Endothelial cell of hepatic sinusoid (primary cell): Measurements from ENCODE around the gene PLCG1.

Experiments
- in situ Hi-C: cut with HindIII; loops from 2 replicates; pipeline ENCODE4 v1.10.0; 2017; ENCODE audit warnings: low sequenced_read_pairs

PLCG1 gene

GRCh38 chr20:41142245-41142644 is 4.9 kb downstream of the PLCG1 start:
- in situ Hi-C loops: no loop called here

- in situ Hi-C loops: no loop called here
Observed at GRCh38 chr20:41142919-41143318, 5.6 kb downstream of the PLCG1 start.

- in situ Hi-C loops: no loop called here
Observed at GRCh38 chr20:41143354-41143753, 6.0 kb downstream of the PLCG1 start.

DNA sequence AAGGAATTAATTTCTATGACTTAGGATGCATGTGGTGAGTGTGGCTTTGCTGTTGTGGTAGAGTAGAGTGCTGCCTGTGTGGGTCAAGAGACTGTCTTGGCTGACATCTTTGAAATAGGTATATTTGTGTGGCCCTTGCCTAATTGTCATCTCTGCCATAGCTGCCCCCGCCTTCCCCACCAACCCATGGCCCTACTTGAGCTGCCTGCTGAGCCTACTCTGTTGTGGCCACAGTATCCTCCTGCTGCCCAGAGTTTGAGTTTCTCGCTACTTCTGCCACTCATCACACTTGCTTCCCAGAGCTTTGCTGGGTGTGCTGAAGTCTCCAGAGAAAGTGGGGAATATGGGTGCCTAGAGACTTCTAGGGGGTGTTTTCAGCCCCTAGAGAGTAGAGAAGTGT is 8.0 kb downstream of the PLCG1 start:
- in situ Hi-C loops: no loop called here

GRCh38 chr20:41145821-41146620 is 8.7 kb downstream of the PLCG1 start:
- in situ Hi-C loops: no loop called here

DNA sequence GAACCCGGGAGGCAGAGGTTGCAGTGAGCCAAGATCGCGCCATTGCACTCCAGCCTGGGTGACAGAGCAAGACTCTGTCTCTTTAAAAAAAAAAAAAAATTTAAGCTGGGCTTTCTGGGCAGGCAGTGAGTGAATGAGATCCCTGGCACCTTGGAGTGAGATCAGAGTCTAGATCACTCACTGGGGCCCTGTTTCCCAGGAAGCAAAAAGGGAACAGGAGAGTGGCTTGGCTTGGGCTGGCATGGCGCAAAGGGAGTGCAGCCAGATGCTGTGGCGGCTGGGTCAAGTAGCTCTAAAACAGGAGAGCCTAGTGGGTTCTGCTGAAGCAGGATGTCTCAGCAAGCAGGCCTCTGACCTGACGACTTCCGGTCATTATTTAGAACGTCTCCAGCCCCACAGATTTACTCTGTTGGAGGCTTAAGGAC is 10.4 kb downstream of the PLCG1 start:
- in situ Hi-C loops: no loop called here

GRCh38 chr20:41148942-41149341 is 11.6 kb downstream of the PLCG1 start:
- in situ Hi-C loops: no loop called here

DNA sequence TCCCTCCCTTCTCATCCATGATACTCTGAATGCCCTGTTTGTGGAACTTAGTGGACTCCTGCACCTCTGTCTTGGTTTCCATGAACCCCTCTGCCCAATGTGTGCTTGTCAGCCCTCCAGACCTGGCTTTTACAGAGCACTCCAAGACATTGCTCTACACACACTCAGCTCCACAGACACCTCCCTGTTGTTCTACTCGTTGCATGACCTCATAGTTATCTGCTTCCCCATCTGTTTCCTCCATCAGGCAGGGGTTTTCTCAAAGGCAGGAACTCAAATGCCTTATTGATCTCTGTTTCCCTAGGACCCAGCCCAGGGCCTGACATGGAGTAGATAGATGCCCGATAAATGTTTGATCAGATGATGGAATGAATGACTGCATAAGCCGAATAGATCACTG is 13.3 kb downstream of the PLCG1 start:
- in situ Hi-C loops: no loop called here

DNA sequence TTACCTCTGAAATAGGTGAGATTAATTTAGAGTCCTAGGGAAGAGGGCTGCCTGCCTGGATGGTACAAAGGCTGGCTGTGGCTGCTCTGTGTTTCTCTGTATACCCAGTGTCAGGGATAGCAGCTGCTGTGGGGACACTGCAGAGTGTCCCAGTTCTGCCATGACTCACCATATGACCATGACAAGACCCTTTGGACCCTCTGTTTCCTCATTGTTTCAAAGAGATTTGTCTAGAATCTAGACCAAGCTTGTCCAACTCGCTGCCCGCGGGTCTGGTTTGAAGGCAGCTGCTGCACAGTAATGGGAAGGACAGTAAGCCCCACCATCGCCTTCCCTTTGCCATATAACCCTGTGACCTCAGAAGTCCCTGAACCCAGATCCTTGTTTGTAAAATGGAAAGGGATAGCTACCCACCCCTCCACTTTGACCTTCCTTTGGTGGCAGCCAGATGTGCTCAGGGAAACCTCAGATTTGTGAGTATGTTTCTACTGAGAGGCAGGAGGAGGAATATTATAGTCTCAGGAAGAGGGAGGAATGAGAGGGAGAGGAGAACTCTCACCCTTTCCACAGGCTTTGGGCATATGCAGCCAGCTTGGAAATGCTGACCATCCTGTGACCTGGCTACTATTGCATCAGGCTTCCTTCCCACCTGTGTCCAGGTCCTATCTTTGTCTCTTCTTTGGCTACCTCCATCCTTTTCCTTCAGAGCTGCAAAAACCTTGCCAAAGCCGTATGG is 14.0 kb downstream of the PLCG1 start:
- in situ Hi-C loops: no loop called here

DNA sequence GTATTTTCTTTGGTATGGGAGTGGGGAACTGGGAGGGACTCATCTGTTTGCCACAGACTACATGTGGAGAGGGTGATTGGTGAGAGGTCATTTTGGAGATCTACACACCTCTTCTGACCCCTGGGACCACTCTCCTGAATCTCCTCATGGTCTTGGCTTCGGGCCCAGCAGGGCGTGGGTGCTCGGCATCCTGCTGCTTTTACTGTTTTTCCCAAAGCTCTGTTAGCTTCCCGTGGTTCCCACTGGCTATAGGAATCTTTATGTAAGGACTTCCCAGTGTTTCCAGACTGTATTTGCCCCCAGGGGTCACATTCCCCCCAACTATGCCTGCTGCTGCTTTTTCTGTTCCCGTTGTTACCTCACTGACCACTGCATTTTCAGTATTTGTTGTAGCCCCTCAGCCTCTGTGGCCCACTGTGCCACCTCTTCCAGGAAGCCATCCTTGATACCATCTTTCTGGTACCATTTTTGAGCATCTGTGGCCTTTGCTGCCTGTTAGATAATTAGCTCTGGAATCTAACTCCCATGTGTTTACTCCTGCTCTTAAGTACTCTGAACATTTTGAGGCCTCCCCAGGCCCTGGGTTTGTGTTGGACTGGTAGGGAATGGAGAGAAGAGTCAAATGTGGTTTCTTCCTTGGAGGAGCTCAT is 14.9 kb downstream of the PLCG1 start:
- in situ Hi-C loops: no loop called here

GRCh38 chr20:41154436-41155176 is 17.3 kb downstream of the PLCG1 start:
- in situ Hi-C loops: no loop called here

DNA sequence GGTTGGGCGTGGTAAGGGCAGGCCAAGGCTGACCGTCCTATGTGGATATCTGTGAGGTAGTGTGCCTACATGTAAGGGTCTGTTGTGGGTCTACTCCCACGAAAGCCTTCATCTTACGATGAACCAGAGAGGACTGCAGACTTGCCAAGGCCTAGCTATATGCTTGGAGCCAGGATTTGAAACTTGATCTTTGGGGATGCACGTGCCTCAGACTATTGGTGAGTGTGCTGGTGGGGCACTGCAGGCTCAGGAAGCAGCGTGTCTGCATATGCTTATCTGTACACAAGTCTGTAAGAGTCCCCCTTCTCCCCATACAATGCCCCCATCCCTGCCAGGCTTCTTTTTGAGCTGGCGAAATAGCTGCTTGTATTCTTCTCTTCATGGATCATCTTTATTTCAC is 17.9 kb downstream of the PLCG1 start:
- in situ Hi-C loops: no loop called here

DNA sequence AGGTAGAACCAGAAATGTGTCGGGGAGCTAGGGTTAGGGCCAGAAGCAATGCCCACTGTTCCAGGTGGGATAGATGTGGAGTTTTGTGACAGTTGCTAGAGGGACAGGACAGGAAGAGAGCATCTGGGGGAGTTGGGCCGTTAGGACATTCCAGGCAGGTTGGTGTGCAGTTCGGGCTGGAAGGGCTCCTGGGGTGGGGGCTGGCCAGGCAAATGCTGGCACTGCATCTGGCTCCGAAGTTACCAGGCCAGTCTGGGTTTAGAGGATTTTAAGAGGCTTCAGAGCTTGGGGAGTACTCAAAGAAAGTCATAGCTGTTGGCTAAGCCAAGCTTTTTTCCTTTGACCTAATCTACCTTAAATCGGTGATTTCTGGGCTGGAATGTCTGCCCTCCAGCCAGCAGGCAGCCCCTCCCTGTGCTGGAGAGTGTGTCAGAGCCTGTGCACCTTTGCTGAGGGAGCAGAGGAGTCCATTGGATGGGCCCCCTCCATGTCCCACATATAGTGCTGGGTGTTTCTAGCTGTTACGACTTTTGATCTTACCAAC is 20.8 kb downstream of the PLCG1 start:
- in situ Hi-C loops: no loop called here

DNA sequence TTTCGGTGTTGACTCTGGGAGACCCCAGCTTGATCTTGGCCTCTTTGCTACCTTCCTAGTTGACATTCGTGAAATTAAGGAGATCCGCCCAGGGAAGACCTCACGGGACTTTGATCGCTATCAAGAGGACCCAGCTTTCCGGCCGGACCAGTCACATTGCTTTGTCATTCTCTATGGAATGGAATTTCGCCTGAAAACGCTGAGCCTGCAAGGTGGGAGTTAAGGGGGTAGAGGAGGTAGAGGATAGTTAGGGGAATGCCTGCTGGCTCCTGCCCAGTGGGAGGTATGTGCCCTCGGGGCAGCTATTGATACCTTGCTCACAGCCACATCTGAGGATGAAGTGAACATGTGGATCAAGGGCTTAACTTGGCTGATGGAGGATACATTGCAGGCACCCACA is 22.2 kb downstream of the PLCG1 start:
- in situ Hi-C loops: no loop called here

DNA sequence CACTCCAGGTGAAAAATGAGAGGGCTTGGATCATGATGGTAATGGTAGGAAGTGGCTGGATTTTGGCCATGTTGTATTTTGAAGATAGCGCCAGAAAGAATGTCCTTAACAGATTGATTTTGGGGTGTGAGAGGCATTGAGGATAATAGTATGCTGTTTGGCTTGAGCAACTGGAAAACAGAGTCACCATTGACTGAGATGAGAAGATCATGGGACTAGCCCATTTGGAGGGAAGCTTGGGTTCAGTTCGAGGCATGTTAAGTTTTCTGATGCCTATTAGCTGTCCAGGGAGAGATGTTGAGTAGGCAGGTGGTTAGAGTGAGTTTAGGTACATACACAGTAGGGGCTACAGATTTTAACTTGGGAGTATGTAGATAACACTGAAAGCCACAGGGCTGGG is 23.3 kb downstream of the PLCG1 start:
- in situ Hi-C loops: no loop called here

DNA sequence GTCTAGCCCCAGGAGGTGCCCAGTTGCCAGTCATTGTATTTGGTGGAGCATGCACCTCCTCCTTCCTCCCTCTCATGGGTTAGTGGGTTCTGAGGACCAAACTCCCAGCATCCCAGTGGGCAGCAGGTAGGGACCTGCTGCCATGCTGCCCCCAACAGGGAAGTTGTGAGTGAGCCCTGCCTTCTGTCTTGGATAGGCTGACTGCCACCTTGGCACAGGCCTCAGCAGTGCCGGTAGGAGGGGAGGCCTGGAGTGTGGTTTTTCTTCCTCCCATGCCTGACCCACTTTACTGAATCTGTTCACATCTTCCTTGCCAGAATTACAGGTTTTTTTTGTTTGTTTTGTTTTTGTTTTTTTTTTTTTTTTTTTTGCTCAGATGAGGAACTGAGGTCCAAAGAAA is 24.5 kb downstream of the PLCG1 start:
- in situ Hi-C loops: no loop called here

DNA sequence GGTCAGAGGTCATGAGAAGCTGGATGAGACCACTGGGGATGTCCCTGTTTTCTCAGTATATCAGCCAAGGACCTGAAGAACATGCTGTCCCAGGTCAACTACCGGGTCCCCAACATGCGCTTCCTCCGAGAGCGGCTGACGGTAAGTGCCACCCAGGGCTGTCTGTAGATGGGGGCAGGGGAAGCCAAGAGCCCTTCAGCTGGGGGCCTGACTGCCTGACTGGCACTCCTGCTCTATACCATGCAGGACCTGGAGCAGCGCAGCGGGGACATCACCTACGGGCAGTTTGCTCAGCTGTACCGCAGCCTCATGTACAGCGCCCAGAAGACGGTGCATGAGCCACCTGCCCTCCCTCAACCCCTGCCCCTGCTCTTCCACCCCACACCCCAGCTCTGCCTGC is 25.1 kb downstream of the PLCG1 start:
- in situ Hi-C loops: no loop called here

DNA sequence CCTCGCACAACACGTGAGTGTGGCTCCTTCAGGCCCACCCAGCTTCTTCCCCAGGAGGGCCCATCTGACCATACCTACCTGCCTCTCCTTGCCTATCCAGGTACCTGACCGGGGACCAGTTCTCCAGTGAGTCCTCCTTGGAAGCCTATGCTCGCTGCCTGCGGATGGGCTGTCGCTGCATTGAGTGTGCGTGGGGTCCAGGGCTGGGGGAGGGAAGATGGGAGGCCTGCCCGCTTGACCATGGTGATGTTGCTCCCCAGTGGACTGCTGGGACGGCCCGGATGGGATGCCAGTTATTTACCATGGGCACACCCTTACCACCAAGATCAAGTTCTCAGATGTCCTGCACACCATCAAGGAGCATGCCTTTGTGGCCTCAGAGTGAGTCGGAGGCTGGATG is 26.5 kb downstream of the PLCG1 start:
- in situ Hi-C loops: no loop called here

GRCh38 chr20:41165001-41165882 is 27.9 kb downstream of the PLCG1 start:
- in situ Hi-C loops: no loop called here
